ENCODE measurements around the gene DHRS9.
"Not testable (repeated sequence)": the region's sequence is repeated elsewhere in the genome, so short reads cannot be mapped to it uniquely, and the experiment has no call there.

DNA sequence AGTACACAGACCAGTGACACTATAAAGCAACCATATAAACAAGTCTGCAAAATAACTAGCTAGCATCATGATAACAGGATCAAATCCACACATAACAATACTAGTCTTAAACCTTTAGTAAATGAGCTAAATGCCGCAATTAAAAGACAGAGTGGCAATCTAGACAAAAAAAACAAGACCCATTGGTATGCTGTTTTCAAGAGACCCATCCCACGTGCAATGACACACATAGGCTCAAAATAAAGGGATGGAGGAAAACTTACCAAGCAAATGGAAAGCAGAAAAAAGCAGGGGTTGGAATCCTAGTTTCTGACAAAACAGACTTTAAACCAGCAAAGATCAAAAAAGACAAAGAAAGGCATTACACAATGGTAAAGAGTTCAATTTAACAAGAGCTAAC is 14.8 kb upstream of the DHRS9 start:
- TF ChIP-seq, protein P1, sequence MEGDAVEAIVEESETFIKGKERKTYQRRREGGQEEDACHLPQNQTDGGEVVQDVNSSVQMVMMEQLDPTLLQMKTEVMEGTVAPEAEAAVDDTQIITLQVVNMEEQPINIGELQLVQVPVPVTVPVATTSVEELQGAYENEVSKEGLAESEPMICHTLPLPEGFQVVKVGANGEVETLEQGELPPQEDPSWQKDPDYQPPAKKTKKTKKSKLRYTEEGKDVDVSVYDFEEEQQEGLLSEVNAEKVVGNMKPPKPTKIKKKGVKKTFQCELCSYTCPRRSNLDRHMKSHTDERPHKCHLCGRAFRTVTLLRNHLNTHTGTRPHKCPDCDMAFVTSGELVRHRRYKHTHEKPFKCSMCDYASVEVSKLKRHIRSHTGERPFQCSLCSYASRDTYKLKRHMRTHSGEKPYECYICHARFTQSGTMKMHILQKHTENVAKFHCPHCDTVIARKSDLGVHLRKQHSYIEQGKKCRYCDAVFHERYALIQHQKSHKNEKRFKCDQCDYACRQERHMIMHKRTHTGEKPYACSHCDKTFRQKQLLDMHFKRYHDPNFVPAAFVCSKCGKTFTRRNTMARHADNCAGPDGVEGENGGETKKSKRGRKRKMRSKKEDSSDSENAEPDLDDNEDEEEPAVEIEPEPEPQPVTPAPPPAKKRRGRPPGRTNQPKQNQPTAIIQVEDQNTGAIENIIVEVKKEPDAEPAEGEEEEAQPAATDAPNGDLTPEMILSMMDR (conservative IDR thresholded peaks at IDR 0.05; ENCODE audit: low read length): not testable (repeated sequence)
- not testable (repeated sequence) for TF ChIP-seq EZH2phosphoT487 (IDR thresholded peaks at IDR 0.05; ENCODE audit: borderline replicate concordance)
